ENCODE results near the gene ANKRD55. TPM values are rescaled to one million over a fixed set of nuclear protein-coding genes. Genes with fewer than 3 reads are reported as not detected.

Gene ANKRD55
- total and polyA plus RNA-seq, 2 of the 8 experiments (the other 6 are each of a cell fraction or from before 2014, with no cell fraction given), result not detected

GRCh38 chr5:56179442-56179841 lies 53.7 kb downstream of the ANKRD55 start (continued):
- TF ChIP-seq CHD7 (IDR thresholded peaks at IDR 0.05; ENCODE audit: insufficient replicate concordance, low read length) (no peak), BACH1 (IDR thresholded peaks at IDR 0.05; ENCODE audit: low read length) (no peak), SAP30 (IDR thresholded peaks at IDR 0.05; ENCODE audit: insufficient read depth, insufficient replicate concordance, low read length) (no peak)
